Measurements from ENCODE around the gene SPRN. TPM values are rescaled to one million over a fixed set of nuclear protein-coding genes. Genes with fewer than 3 reads are reported as not detected.
"Not testable (repeated sequence)": the region's sequence is repeated elsewhere in the genome, so short reads cannot be mapped to it uniquely, and the experiment has no call there.

The SPRN gene
- total and polyA plus RNA-seq, 2 donors (not counting 1 experiment from before 2014, with no cell fraction given) = 0.33 to 1.2 TPM

GRCh38 chr10:133388236-133388972, 36.0 kb downstream of the SPRN start:
- no peak for TF ChIP-seq CTCF (conservative IDR thresholded peaks at IDR 0.05 in 1 of 2, IDR thresholded peaks at IDR 0.05 in 1 of 2; ENCODE audit: low read depth in 1 of 2, low read length in 2 of 2)
- TF ChIP-seq EZH2 (IDR thresholded peaks at IDR 0.05; ENCODE audit: low read length, missing control alignments) = no peak

GRCh38 chr10:133386951-133387350, 37.5 kb downstream of the SPRN start:
- not testable (repeated sequence) for H2AFZ ChIP-seq (ENCODE audit: low read length); H3K9ac ChIP-seq (ENCODE audit: insufficient read depth, low read length); H3K4me2 ChIP-seq (ENCODE audit: extremely low read depth, insufficient read depth, low read length); H3K9me3 ChIP-seq (ENCODE audit: control insufficient read depth, insufficient read depth, low read depth, low read length); DNase-seq (ENCODE audit: low read depth in 2 of 2); H3K27me3 ChIP-seq (ENCODE audit: control insufficient read depth, insufficient read depth, low read length); H3K4me1 ChIP-seq (ENCODE audit: control insufficient read depth, extremely low read depth, insufficient read depth, low read length); H3K36me3 ChIP-seq (ENCODE audit: control insufficient read depth, insufficient read depth, low read length); H3K4me3 ChIP-seq (replicated peaks in 1 of 4; ENCODE audit: control extremely low read depth in 1 of 4, insufficient read depth in 1 of 4, low read depth in 3 of 4, low read length in 4 of 4); H3K27ac ChIP-seq (ENCODE audit: insufficient read depth, low read length); H4K20me1 ChIP-seq (ENCODE audit: control insufficient read depth, extremely low read depth, insufficient read depth, low read length); H3K79me2 ChIP-seq (ENCODE audit: control insufficient read depth, insufficient read depth, low read length)

More at GRCh38 chr10:133388236-133388972, 36.0 kb downstream of the SPRN start:
- Histone ChIP-seq H3K9ac (ENCODE audit: insufficient read depth, low read length) (no peak overlapping the region), H2AFZ (ENCODE audit: low read length) (no peak overlapping the region), H3K27me3 (ENCODE audit: control insufficient read depth, insufficient read depth, low read length) (no peaks in the 10 kb centered on the region), H3K4me3 (replicated peaks in 1 of 4; ENCODE audit: control extremely low read depth in 1 of 4, insufficient read depth in 1 of 4, low read depth in 3 of 4, low read length in 4 of 4) (no peak overlapping the region), H3K27ac (ENCODE audit: insufficient read depth, low read length) (no peak overlapping the region), H4K20me1 (ENCODE audit: control insufficient read depth, extremely low read depth, insufficient read depth, low read length) (no peaks in the 10 kb centered on the region), H3K36me3 (ENCODE audit: control insufficient read depth, insufficient read depth, low read length) (no peaks in the 10 kb centered on the region), H3K9me3 (ENCODE audit: control insufficient read depth, insufficient read depth, low read depth, low read length) (no peaks in the 10 kb centered on the region), H3K4me1 (ENCODE audit: control insufficient read depth, extremely low read depth, insufficient read depth, low read length) (no peaks in the 10 kb centered on the region), H3K79me2 (ENCODE audit: control insufficient read depth, insufficient read depth, low read length) (no peaks in the 10 kb centered on the region), H3K4me2 (ENCODE audit: extremely low read depth, insufficient read depth, low read length) (no peak overlapping the region)
- no peak for DNase-seq (ENCODE audit: low read depth in 2 of 2)

DNA sequence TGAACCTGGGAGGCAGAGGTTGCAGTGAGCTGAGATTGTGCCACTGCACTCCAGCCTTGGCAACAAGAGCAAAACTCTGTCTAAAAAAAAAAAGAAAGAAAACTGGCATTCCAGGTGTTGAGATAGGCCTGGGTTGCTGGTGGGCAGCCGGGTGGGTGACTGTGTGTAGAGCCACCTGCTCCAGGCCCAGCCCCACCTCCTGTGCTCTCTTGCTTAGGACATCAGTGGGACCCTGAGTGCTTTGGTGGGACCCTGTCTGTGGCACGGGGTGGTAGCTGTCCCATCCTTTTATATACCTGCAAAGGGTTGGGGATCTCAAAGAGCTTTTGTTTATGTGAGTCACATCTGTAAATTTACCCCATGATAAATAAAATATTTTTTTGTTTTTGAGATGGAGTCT, 39.2 kb downstream of the SPRN start:
- no peak overlapping the region for H2AFZ ChIP-seq (ENCODE audit: low read length)
- no peak overlapping the region for H3K27ac ChIP-seq (ENCODE audit: insufficient read depth, low read length)
- H3K4me2 ChIP-seq (ENCODE audit: extremely low read depth, insufficient read depth, low read length) = no peak overlapping the region
- no peaks in the 10 kb centered on the region for H3K36me3 ChIP-seq (ENCODE audit: control insufficient read depth, insufficient read depth, low read length)
- H3K4me3 ChIP-seq (replicated peaks in 1 of 4; ENCODE audit: control extremely low read depth in 1 of 4, insufficient read depth in 1 of 4, low read depth in 3 of 4, low read length in 4 of 4) = no peak overlapping the region
- DNase-seq (ENCODE audit: low read depth in 2 of 2) = no peak
- H3K9ac ChIP-seq (ENCODE audit: insufficient read depth, low read length) = no peak overlapping the region
- H3K79me2 ChIP-seq (ENCODE audit: control insufficient read depth, insufficient read depth, low read length) = no peaks in the 10 kb centered on the region
- H3K27me3 ChIP-seq (ENCODE audit: control insufficient read depth, insufficient read depth, low read length) = no peaks in the 10 kb centered on the region
- no peaks in the 10 kb centered on the region for H3K4me1 ChIP-seq (ENCODE audit: control insufficient read depth, extremely low read depth, insufficient read depth, low read length)
- no peaks in the 10 kb centered on the region for H3K9me3 ChIP-seq (ENCODE audit: control insufficient read depth, insufficient read depth, low read depth, low read length)
- TF ChIP-seq EZH2 (IDR thresholded peaks at IDR 0.05; ENCODE audit: low read length, missing control alignments) (no peak), CTCF (conservative IDR thresholded peaks at IDR 0.05 in 1 of 2, IDR thresholded peaks at IDR 0.05 in 1 of 2; ENCODE audit: low read depth in 1 of 2, low read length in 2 of 2) (no peak)
- no peaks in the 10 kb centered on the region for H4K20me1 ChIP-seq (ENCODE audit: control insufficient read depth, extremely low read depth, insufficient read depth, low read length)
